ENCODE results near the gene SDE2. TPM values are rescaled to one million over a fixed set of nuclear protein-coding genes. Genes with fewer than 3 reads are reported as not detected.

Gene SDE2
- total and polyA plus RNA-seq, 2 of the 8 experiments (the other 6 are each of a cell fraction or from before 2014, with no cell fraction given): 8.5 to 16.7 TPM

DNA sequence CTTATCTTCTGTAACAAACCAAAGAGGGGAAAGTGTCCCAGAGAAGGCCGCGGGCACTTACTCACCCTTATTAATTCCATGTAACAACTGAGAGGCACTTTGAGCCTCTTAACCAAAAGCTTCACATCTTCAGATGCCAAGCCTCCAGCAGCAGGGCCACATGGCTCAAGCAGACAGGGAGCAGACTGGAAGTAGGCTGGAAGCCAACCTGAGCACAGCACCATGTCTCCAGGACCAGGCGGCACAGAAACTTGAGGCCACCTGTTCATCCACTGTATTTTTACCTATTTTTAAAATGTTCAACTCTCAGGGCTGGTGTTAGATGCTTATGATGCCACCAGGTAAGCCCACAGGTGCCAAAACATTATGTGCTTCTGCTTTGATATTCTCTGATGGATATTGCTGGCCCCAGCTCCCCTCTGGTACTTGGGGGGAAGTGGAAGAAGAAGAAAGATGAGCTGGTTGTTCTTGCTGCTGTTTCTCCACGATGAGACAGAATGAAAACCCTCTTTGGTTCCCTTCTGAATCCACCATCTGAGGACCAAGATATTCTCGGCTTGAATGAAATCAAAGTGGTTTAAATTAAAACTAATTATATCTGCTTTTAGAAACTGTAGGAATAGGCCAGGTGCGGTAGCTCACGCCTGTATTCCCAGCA is 30.6 kb upstream of the SDE2 start:
- H2BK20ac ChIP-seq (ENCODE audit: low read length): no peak overlapping the region
- no peak overlapping the region for H2AFZ ChIP-seq (ENCODE audit: low read length)
- no peak overlapping the region for H3K4me3 ChIP-seq (ENCODE audit: extremely low read depth in 1 of 4, insufficient read depth in 2 of 4, low read depth in 3 of 4, low read length in 4 of 4)
- no peak for FAIRE-seq
- H3K9me3 ChIP-seq (ENCODE audit: insufficient read depth in 2 of 2, low read depth in 1 of 2, low read length in 1 of 2): no peaks in the 10 kb centered on the region
- ChIA-PET CTCF (ENCODE audit: partially characterized antibody) (interaction anchor here (0.7 to 1.1 kb wide), 3 partner anchors 35 to 42 kb away, joined by 3 read pairs; no protein-coding TSS in a partner anchor), POLR2A (ENCODE audit: partially characterized antibody) (interaction anchor here (0.5 to 1.8 kb wide), 3 partner anchors 10 to 243 kb away, joined by 3 to 8 read pairs (median 4); partner anchors contain the start of gene H3-3A)
- H2BK5ac ChIP-seq (ENCODE audit: low read depth, low read length): no peak overlapping the region
- no peaks in the 10 kb centered on the region for H3K27me3 ChIP-seq (replicated peaks in 1 of 4; ENCODE audit: control insufficient read depth in 3 of 4, extremely low read depth in 1 of 4, insufficient read depth in 3 of 4, low read length in 3 of 4)
- no peak for DNase-seq (ENCODE audit: low read depth in 1 of 2, low spot score in 2 of 2)
- 98% methylated on average over 7 of the region's 7 CpGs; no CpG with 5 or more reads in 1 of the 2 experiments for WGBS, 2 experiments (ENCODE audit: extremely low coverage in 1 of 2, insufficient coverage in 1 of 2, insufficient read length in 1 of 2, insufficient replicate concordance in 2 of 2, low coverage in 1 of 2, low lambda C conversion rate in 2 of 2, missing lambda C conversion rate in 1 of 2)
- no peak for TF ChIP-seq CHD2 (IDR thresholded peaks at IDR 0.05; ENCODE audit: low read length)
- no peak for TF ChIP-seq SIN3A (conservative IDR thresholded peaks at IDR 0.05 in 1 of 2, IDR thresholded peaks at IDR 0.05 in 1 of 2; ENCODE audit: low read depth in 1 of 2, low read length in 2 of 2)
- TF ChIP-seq, protein P1, sequence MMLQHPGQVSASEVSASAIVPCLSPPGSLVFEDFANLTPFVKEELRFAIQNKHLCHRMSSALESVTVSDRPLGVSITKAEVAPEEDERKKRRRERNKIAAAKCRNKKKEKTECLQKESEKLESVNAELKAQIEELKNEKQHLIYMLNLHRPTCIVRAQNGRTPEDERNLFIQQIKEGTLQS (IDR thresholded peaks at IDR 0.05; ENCODE audit: insufficient read depth, low read depth, low read length): no peak
- TF ChIP-seq POLR2A (IDR thresholded peaks at IDR 0.05; ENCODE audit: control extremely low read depth in 1 of 2, low read depth in 2 of 2, low read length in 2 of 2): no peak
- TF ChIP-seq SP4 (IDR thresholded peaks at IDR 0.05; ENCODE audit: low read length): no peak
- no peak for TF ChIP-seq HDAC2 (IDR thresholded peaks at IDR 0.05; ENCODE audit: borderline replicate concordance in 1 of 2, low read depth in 2 of 2, low read length in 2 of 2)
- no peak for TF ChIP-seq CREB1 (IDR thresholded peaks at IDR 0.05)
- TF ChIP-seq POLR2AphosphoS5 (IDR thresholded peaks at IDR 0.05; ENCODE audit: low read depth, low read length): no peak
- no peak for TF ChIP-seq TBP (IDR thresholded peaks at IDR 0.05; ENCODE audit: low read depth, low read length)
- H2BK12ac ChIP-seq (ENCODE audit: low read depth, low read length): no peak overlapping the region
- no peak overlapping the region for H3K23ac ChIP-seq (ENCODE audit: insufficient read length)
- no peak overlapping the region for H3K4me2 ChIP-seq (ENCODE audit: insufficient read depth in 1 of 2, low read depth in 2 of 2, low read length in 2 of 2)
- no peak overlapping the region for H3K9ac ChIP-seq (replicated peaks in 1 of 4; ENCODE audit: extremely low read depth in 1 of 4, low read depth in 3 of 4, low read length in 3 of 4)
- no peak overlapping the region for H2BK15ac ChIP-seq (ENCODE audit: low read length)
- no peak overlapping the region for H3K27ac ChIP-seq (ENCODE audit: low read depth, low read length)
- no peaks in the 10 kb centered on the region for H4K20me1 ChIP-seq (replicated peaks in 1 of 2; ENCODE audit: control insufficient read depth in 1 of 2, insufficient read depth in 2 of 2, low read length in 2 of 2)
- no peaks in the 10 kb centered on the region for H3K79me1 ChIP-seq (ENCODE audit: low read depth, low read length)
- H3K4me1 ChIP-seq (replicated peaks in 1 of 4; ENCODE audit: control insufficient read depth in 3 of 4, insufficient read depth in 4 of 4, low read length in 3 of 4): no peaks in the 10 kb centered on the region
- H3K36me3 ChIP-seq (ENCODE audit: control insufficient read depth in 2 of 4, insufficient read depth in 4 of 4, low read length in 3 of 4): no peaks in the 10 kb centered on the region
- no peaks in the 10 kb centered on the region for H3K23me2 ChIP-seq (ENCODE audit: low read depth, low read length)
- H3K18ac ChIP-seq (ENCODE audit: extremely low read depth, low read length): no peak overlapping the region
- no peak overlapping the region for H2BK120ac ChIP-seq (replicated peaks; ENCODE audit: low read depth, low read length)
- no peaks in the 10 kb centered on the region for H3K79me2 ChIP-seq (ENCODE audit: control insufficient read depth in 1 of 2, insufficient read depth in 2 of 2, low read length in 2 of 2)
- H2AK5ac ChIP-seq (ENCODE audit: low read depth, low read length): no peak overlapping the region
- H4K91ac ChIP-seq (replicated peaks; ENCODE audit: insufficient read length, low read length): no peak overlapping the region
- H3K56ac ChIP-seq (replicated peaks; ENCODE audit: insufficient read length, low read depth, low read length): no peak overlapping the region
- H4K8ac ChIP-seq (ENCODE audit: extremely low read depth, insufficient read depth, low read length): no peak overlapping the region
- no peak overlapping the region for H3K14ac ChIP-seq (ENCODE audit: insufficient read length)
- H4K5ac ChIP-seq (ENCODE audit: insufficient read length, low read depth, low read length): no peak overlapping the region
- no peak overlapping the region for H3K4ac ChIP-seq (replicated peaks; ENCODE audit: insufficient read length, low read depth, low read length)

Data from H1 (cell line).